ENCODE results near the gene RWDD1.

RWDD1 gene

GRCh38 chr6:116575227-116575626, 3.9 kb downstream of the RWDD1 start:
- DNase-seq (ENCODE audit: extremely low read depth, insufficient read length) = no peak
- TF ChIP-seq CTCF (IDR thresholded peaks at IDR 0.05; ENCODE audit: insufficient read depth, low read length, poor library complexity, severe bottlenecking) = no peak
- Histone ChIP-seq H3K27me3 (replicated peaks; ENCODE audit: control insufficient read depth, insufficient read depth, low read length) (no peaks in the 10 kb centered on the region), H3K36me3 (ENCODE audit: control insufficient read depth, insufficient read depth, low read length) (peaks cover 2% of the 10 kb centered on the region), H3K4me3 (replicated peaks; ENCODE audit: low read depth, low read length) (no peak overlapping the region)

- H3K36me3 ChIP-seq (ENCODE audit: control insufficient read depth, insufficient read depth, low read length) = peaks cover 2% of the 10 kb centered on the region
- no peak overlapping the region for H3K4me3 ChIP-seq (replicated peaks; ENCODE audit: low read depth, low read length)
- TF ChIP-seq CTCF (IDR thresholded peaks at IDR 0.05; ENCODE audit: insufficient read depth, low read length, poor library complexity, severe bottlenecking) = no peak
- no peaks in the 10 kb centered on the region for H3K27me3 ChIP-seq (replicated peaks; ENCODE audit: control insufficient read depth, insufficient read depth, low read length)
- no peak for DNase-seq (ENCODE audit: extremely low read depth, insufficient read length)
Observed at GRCh38 chr6:116577486-116577885, 6.2 kb downstream of the RWDD1 start.

- DNase-seq (ENCODE audit: extremely low read depth, insufficient read length) = no peak
- TF ChIP-seq CTCF (IDR thresholded peaks at IDR 0.05; ENCODE audit: insufficient read depth, low read length, poor library complexity, severe bottlenecking) = no peak
- peaks cover 2% of the 10 kb centered on the region for H3K36me3 ChIP-seq (ENCODE audit: control insufficient read depth, insufficient read depth, low read length)
- no peaks in the 10 kb centered on the region for H3K27me3 ChIP-seq (replicated peaks; ENCODE audit: control insufficient read depth, insufficient read depth, low read length)
- no peak overlapping the region for H3K4me3 ChIP-seq (replicated peaks; ENCODE audit: low read depth, low read length)
Observed at GRCh38 chr6:116578335-116578734, 7.0 kb downstream of the RWDD1 start.

- TF ChIP-seq CTCF (IDR thresholded peaks at IDR 0.05; ENCODE audit: insufficient read depth, low read length, poor library complexity, severe bottlenecking) = no peak
- Histone ChIP-seq H3K27me3 (replicated peaks; ENCODE audit: control insufficient read depth, insufficient read depth, low read length) (no peaks in the 10 kb centered on the region), H3K4me3 (replicated peaks; ENCODE audit: low read depth, low read length) (no peak overlapping the region), H3K36me3 (ENCODE audit: control insufficient read depth, insufficient read depth, low read length) (peaks cover 2% of the 10 kb centered on the region)
- no peak for DNase-seq (ENCODE audit: extremely low read depth, insufficient read length)
Observed at GRCh38 chr6:116579143-116579542, 7.8 kb downstream of the RWDD1 start.

- H3K27me3 ChIP-seq (replicated peaks; ENCODE audit: control insufficient read depth, insufficient read depth, low read length) = no peaks in the 10 kb centered on the region
- no peak for TF ChIP-seq CTCF (IDR thresholded peaks at IDR 0.05; ENCODE audit: insufficient read depth, low read length, poor library complexity, severe bottlenecking)
- peaks cover 2% of the 10 kb centered on the region for H3K36me3 ChIP-seq (ENCODE audit: control insufficient read depth, insufficient read depth, low read length)
- no peak for DNase-seq (ENCODE audit: extremely low read depth, insufficient read length)
- H3K4me3 ChIP-seq (replicated peaks; ENCODE audit: low read depth, low read length) = no peak overlapping the region
Observed at GRCh38 chr6:116580198-116580597, 8.9 kb downstream of the RWDD1 start.

GRCh38 chr6:116586276-116586675, 15.0 kb downstream of the RWDD1 start:
- Histone ChIP-seq H3K36me3 (ENCODE audit: control insufficient read depth, insufficient read depth, low read length) (peaks cover 2% of the 10 kb centered on the region), H3K4me3 (replicated peaks; ENCODE audit: low read depth, low read length) (no peak overlapping the region), H3K27me3 (replicated peaks; ENCODE audit: control insufficient read depth, insufficient read depth, low read length) (no peaks in the 10 kb centered on the region)
- no peak for TF ChIP-seq CTCF (IDR thresholded peaks at IDR 0.05; ENCODE audit: insufficient read depth, low read length, poor library complexity, severe bottlenecking)
- no peak for DNase-seq (ENCODE audit: extremely low read depth, insufficient read length)
